ENCODE measurements around the gene UBAC2.

UBAC2 gene

GRCh38 chr13:99200432-99201167, at the start of gene UBAC2:
TSS of gene UBAC2 (plus strand) at chr13:99200854. CDS start at chr13:99200909, 55 bp downstream.
- peak; percentile 98 for DNase-seq

GRCh38 chr13:99151516-99151915, 49.1 kb upstream of the UBAC2 start:
- DNase-seq: no peak

GRCh38 chr13:99153219-99153618, 47.4 kb upstream of the UBAC2 start:
- DNase-seq: no peak

GRCh38 chr13:99154064-99154463, 46.6 kb upstream of the UBAC2 start:
- no peak for DNase-seq

GRCh38 chr13:99155821-99156220, 44.8 kb upstream of the UBAC2 start:
- no peak for DNase-seq

- no peak for DNase-seq
Observed at GRCh38 chr13:99157046-99157445, 43.6 kb upstream of the UBAC2 start.

GRCh38 chr13:99158846-99159245, 41.8 kb upstream of the UBAC2 start:
- DNase-seq: no peak

GRCh38 chr13:99159331-99160061, 41.2 kb upstream of the UBAC2 start:
- no peak for DNase-seq

- DNase-seq: no peak
Observed at GRCh38 chr13:99160415-99160814, 40.2 kb upstream of the UBAC2 start.

GRCh38 chr13:99161512-99161911, 39.1 kb upstream of the UBAC2 start:
- DNase-seq: no peak

GRCh38 chr13:99162567-99163361, 37.9 kb upstream of the UBAC2 start:
- DNase-seq: no peak

- DNase-seq: no peak
Observed at GRCh38 chr13:99164226-99164625, 36.4 kb upstream of the UBAC2 start.

GRCh38 chr13:99165753-99166587, 34.7 kb upstream of the UBAC2 start:
- no peak for DNase-seq

GRCh38 chr13:99172951-99173350, 27.7 kb upstream of the UBAC2 start:
- no peak for DNase-seq

- no peak for DNase-seq
Observed at GRCh38 chr13:99173606-99174005, 27.0 kb upstream of the UBAC2 start.

GRCh38 chr13:99174533-99175100, 26.0 kb upstream of the UBAC2 start:
- DNase-seq: no peak

- DNase-seq: peak; percentile 73
Observed at GRCh38 chr13:99176309-99177276, 24.1 kb upstream of the UBAC2 start.

GRCh38 chr13:99178636-99179035, 22.0 kb upstream of the UBAC2 start:
- peak; percentile 42 for DNase-seq

- no peak for DNase-seq
Observed at GRCh38 chr13:99179460-99179859, 21.2 kb upstream of the UBAC2 start.

- no peak for DNase-seq
Observed at GRCh38 chr13:99182439-99182838, 18.2 kb upstream of the UBAC2 start.

- no peak for DNase-seq
Observed at GRCh38 chr13:99185606-99186005, 15.0 kb upstream of the UBAC2 start.
